Measurements from ENCODE around the gene MECR. TPM values are rescaled to one million over a fixed set of nuclear protein-coding genes. Genes with fewer than 3 reads are reported as not detected.
"Not testable (repeated sequence)": the region's sequence is repeated elsewhere in the genome, so short reads cannot be mapped to it uniquely, and the experiment has no call there.

Gene MECR
- total RNA-seq, 1 experiment from 2014 or later: 26.5 TPM

DNA sequence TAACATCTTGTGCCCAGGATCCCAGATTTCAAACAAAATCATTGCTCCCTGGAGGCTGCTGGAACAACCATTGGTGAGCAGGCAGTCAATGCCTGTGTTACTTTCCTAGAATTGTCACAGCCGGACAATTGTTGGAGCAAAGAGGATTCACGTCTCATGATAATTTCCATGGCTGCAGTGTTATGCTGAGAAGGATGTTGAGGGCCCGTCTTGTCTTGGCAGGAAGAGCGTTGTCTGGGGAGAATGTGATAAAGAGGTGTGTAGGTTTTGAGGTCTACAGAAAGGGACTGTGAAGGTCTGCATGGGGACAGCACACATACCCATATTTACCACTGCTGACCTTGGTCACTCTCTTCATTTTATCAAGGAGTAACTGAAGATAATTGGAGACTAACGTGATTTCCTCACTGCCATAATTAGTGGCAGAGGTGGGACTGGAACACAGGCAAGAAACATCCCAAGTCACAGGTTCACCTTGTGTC, 6.3 kb downstream of the MECR start:
- H3K4me3 ChIP-seq: no peak overlapping the region
- no peaks in the 10 kb centered on the region for H3K27me3 ChIP-seq
- H3K9me3 ChIP-seq: no peaks in the 10 kb centered on the region
- no peak for DNase-seq
- H3K36me3 ChIP-seq: no peaks in the 10 kb centered on the region

DNA sequence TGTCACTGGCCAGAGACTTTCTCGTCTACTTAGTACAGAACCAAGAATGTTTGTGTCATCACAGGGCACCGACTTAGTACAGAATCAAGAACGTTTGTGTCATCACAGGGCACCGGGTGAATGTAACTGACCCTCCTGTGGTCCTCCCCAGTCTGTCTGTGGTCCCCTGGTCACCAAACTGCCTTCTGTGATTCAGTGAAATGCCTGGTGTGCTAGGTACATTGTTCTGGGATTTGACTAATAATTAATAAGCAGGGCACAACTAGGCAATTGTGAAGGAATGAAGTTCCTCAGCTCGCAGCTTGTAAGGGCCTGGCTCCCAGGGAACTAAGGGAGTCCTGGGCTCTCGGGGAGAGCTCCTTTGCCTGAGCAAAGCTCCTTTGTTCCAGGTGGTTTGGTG, 7.2 kb downstream of the MECR start:
- no peak for DNase-seq
- Histone ChIP-seq H3K9me3 (no peaks in the 10 kb centered on the region), H3K27me3 (no peaks in the 10 kb centered on the region), H3K36me3 (no peaks in the 10 kb centered on the region), H3K4me3 (no peak overlapping the region)

DNA sequence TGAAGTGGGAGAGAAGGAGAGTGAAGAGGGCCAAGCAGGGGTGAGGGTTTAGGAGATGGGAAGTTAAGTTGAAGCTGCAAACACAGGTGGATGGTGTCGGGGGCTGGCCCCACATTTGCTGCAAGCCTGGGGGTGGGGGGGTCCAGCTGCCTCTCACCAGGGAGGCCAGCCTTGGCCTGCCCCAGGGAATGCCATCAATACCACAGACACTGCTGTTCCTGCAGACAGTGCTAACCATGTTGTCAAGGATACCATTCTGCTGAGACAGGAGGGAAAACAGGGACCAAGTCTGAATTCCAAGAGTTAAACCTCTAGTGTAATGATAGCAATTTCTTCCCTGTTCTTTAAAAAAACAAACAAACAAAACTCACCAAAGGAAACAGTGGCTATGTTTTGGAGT, 8.0 kb downstream of the MECR start:
- H3K4me3 ChIP-seq: no peak overlapping the region
- no peaks in the 10 kb centered on the region for H3K9me3 ChIP-seq
- no peaks in the 10 kb centered on the region for H3K27me3 ChIP-seq
- no peak for DNase-seq
- no peaks in the 10 kb centered on the region for H3K36me3 ChIP-seq

DNA sequence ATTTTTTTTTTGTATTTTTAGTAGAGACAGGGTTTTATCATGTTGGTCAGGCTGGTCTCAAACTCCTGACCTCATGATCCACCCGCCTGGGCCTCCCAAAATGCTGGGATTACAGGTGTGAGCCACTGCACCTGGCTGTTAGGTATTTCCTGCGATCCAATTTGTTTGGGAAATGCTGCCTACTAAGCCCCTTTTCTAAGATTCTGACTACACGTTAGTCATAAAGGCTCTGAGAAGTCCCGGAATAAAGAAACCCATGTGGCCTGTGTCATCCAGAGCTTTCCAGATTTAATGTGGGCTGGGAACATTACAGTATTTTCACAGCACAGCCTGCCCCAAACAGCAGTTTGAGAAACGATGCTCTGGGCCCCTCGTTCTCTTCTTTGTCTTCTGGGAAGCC, 8.5 kb downstream of the MECR start:
- H3K4me3 ChIP-seq, H3K27me3 ChIP-seq, H3K9me3 ChIP-seq, DNase-seq, H3K36me3 ChIP-seq: not testable (repeated sequence)

DNA sequence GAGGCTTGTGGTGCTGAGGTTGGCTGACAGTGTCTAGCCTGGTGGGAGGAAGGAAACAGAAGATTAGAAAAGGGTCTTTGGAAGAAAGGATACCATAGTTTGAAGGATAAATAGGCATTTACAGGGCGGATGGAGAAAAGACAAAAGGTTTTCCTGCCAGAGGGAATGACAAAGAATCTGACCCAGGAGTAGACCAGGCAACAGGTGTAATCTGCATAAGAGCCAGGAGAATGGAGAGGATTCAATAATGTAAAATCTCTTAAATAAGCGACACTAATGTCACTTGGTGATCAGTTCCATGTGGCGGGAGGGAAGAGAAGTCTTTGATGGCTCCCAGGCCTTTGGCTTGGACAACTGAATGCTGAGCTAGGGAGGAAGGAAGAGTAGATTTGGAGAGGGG, 9.4 kb downstream of the MECR start:
- H3K4me3 ChIP-seq: no peak overlapping the region
- peaks cover 4% of the 10 kb centered on the region for H3K36me3 ChIP-seq
- H3K27me3 ChIP-seq: no peaks in the 10 kb centered on the region
- no peak for DNase-seq
- H3K9me3 ChIP-seq: no peaks in the 10 kb centered on the region

DNA sequence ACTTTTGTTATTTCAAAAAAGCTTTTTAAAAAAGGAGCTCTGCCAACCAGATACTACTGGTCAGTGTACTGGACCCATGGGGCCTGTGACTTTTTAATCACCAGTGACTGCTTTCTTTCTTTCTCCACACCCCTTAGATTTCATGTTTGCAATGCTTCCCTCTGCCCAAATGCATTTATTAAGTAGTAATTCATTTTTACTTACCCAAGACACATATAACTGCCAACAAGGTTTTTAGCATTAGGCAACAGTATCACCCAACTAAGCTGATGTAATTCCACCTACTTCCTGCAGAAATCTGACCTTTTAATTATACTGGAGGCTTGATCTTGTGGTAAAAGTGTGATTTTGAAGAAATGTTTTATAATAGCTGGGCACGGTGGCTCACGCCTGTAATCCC, 12.5 kb downstream of the MECR start:
- peaks cover 26% of the 10 kb centered on the region for H3K36me3 ChIP-seq
- no peak overlapping the region for H3K4me3 ChIP-seq
- no peaks in the 10 kb centered on the region for H3K27me3 ChIP-seq
- DNase-seq: no peak
- no peaks in the 10 kb centered on the region for H3K9me3 ChIP-seq

DNA sequence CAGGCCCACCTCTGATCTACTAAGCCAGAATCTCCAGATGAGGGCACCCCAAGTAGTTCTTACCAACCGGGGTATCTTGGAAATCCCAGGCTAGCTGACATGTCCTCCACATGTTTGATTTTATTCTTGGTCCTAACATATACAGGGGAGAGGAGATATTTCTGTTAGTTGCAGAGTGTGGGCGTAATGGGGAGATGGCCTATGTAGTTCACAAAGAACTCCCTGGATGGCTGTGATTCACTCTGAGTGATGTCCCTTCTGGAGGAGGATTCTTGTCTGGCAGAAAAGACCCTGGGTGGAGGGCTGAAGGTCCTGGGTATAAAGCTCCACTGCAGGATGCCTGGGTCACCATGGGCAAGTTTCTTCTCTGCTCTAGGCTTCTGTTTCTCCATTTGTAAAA, 13.1 kb downstream of the MECR start:
- no peak overlapping the region for H3K4me3 ChIP-seq
- H3K27me3 ChIP-seq: no peaks in the 10 kb centered on the region
- DNase-seq: no peak
- no peaks in the 10 kb centered on the region for H3K9me3 ChIP-seq
- H3K36me3 ChIP-seq: peaks cover 30% of the 10 kb centered on the region

DNA sequence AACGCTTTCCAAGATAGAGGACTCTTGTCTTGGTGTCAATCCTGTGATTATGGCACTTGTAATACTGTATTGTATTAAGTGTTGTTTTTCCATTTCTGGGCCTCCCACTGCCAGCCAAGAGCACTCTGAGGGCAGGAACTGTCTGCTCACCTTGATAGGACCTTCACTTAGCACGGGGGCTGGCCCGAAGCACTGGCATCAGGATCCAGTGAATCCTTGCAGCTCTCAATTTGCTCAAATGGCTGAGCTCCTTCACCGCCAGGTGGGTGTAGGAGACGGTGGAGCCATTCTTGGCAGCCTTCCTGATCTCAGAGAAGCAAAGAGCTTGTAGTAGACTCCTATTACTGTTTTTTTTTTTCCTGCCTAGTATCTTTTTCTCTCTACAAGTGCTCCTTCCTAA, 17.7 kb downstream of the MECR start:
- Histone ChIP-seq H3K27me3 (no peaks in the 10 kb centered on the region), H3K36me3 (peaks cover 43% of the 10 kb centered on the region), H3K9me3 (no peaks in the 10 kb centered on the region), H3K4me3 (no peak overlapping the region)
- no peak for DNase-seq

DNA sequence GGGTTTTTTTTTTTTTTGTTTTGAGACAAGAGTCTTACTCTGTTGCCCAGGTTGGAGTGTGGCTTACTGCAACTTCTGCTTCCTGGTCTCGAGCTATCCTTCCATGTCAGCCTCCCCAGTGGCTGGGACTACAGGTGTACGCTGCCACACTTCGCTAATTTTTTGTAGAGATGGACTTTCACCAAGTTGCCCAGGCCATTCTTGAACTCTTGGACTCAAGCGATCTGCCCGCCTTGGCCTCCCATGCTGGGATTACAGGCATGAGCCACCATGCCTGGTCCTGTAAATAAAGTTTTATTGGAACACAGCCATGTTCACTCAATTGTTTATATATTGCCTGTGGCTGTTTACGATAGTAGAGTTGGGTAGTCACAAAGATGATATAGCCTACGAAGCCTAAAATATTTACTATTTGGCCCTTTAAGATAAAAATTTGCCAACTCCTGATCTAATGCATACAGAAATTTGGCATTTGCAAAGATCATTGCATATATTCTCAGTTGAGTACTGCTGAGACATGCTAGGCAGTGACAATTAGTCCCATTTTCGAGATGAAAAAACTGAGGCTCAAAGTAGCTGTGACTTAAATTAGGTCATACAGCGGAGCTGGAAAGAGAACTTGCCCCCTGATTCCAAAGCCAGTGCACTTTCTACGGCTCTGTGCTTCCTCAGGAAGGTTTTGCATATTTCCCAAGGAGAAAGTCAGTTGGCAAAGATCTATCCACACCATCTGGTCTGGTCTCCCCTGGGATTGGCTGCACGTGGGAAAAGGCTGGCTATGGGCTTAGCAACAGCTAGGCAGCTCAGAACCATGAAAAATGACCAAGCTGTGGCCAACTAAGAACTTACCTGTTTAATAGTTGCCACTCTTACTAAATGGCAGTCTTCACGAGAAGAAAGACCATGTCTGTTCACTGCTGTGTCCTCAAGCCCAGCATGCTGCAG, 19.4 kb downstream of the MECR start:
- no peak overlapping the region for H3K4me3 ChIP-seq
- H3K36me3 ChIP-seq: peaks cover 39% of the 10 kb centered on the region
- no peaks in the 10 kb centered on the region for H3K9me3 ChIP-seq
- peak; percentile 11 for DNase-seq
- no peaks in the 10 kb centered on the region for H3K27me3 ChIP-seq

DNA sequence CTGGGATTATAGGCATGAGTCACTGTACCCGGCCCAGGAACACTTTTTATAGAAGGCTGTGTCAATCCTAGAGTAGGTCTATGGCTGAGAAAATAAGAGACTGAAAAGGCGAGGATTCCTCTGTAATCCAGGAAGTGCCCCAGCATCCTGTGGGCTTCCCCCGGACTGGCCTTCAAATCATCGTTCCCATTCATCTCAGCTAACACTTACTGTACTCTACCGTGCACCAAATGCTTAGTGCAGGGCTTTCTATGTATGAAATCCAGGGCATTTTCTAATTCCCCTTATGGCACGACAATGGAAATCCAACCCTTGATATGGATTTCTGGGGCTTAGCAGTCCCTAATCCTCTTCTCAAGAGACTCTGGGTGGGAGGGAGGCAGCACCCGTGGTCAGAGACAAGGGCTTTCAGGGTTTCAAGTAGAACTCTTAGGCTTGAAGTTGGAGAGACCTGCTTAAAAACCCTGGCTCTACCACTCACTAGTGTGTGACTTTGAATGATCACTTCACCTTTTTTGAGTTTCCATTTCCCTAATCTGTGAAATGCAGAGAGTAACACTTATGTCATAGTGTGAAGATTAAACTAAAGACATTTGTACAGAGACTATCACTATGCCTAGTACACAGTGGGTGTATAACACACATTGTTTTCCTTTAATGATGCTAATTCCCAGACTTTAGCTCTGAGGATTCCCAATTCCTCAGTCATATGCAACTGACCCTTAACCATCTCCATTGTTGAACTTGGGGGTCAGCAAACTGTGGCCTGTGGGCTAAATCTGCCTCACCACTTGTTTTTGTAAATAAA, 20.3 kb downstream of the MECR start:
- DNase-seq: peak; percentile 46
- Histone ChIP-seq H3K4me3 (no peak overlapping the region), H3K36me3 (peaks cover 31% of the 10 kb centered on the region), H3K27me3 (no peaks in the 10 kb centered on the region), H3K9me3 (no peaks in the 10 kb centered on the region)

DNA sequence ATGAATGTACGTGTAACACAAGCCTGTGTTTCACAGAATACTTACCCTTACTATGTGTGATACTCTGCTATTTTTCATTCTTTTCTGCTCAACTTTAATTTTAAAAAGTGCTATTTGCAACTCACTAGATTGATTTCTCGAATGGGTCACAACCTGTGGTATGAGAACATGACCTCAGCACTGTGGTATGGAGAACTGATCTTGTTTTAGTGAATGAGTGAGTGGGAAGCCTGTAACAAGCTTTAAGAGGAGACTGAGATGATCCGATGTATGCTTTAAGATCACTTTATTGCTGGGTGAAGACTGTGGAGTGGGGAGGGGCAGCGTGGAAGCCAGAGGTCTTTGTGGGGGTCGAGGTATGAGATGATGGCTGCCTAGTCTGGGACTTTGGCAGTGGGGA, 21.6 kb downstream of the MECR start:
- Histone ChIP-seq H3K4me3 (no peak overlapping the region), H3K9me3 (no peaks in the 10 kb centered on the region), H3K27me3 (no peaks in the 10 kb centered on the region), H3K36me3 (peaks cover 20% of the 10 kb centered on the region)
- no peak for DNase-seq

DNA sequence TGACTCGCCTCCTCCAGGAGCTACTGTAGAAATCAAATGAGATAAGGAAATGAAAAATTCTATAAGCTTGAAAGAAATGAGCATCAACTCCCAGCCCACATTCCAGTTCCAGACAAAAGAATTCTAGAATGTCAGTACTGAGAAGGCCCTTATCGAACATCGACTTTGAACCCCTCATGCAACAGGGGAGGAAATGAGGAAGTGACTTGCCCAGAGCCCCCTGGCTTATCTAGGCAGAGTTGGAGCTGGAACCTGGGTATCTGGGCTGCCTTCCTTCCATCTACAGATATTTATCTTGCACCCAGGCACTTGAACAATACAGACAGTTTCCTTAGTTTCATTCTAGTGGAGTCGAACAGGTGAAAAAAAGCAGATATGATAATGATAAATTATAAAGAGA, 22.3 kb downstream of the MECR start:
- H3K27me3 ChIP-seq: no peaks in the 10 kb centered on the region
- no peak overlapping the region for H3K4me3 ChIP-seq
- no peak for DNase-seq
- no peaks in the 10 kb centered on the region for H3K9me3 ChIP-seq
- H3K36me3 ChIP-seq: peaks cover 19% of the 10 kb centered on the region

DNA sequence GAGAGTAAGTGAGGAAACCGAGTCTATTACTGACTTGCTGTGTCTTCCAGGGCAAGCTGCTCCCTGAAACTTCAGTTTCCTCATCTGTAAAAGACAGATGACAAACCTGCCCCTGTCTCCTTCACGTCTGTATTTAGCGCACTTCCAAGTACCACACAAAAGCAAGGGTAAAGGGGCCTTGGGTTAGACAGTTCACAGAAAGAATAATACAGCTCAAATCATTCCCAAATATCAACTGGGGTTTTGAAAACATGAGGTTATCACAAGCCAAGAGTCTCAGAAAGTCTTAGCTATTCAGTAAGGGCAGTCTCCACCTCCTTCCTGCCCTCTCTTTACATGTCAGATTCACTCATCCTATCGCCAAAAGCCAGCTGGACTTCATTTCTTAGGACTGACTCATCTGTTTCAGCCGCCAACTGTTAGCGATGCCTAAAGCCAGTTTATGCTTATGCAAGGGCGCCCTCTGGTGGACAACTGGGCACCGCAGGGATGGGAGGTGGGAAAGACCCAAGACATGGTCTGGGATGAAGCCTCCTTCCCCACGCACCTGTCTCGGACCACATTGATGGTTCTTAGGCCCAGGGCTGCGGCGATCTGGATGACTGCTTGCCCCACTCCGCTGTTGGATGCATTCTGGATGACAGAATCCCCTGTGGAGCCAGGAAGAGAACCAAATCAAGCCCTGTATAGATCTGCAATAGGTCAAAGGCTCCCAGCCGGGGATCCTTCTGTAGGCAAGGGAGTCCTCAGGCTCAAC, 28.0 kb downstream of the MECR start:
- no peaks in the 10 kb centered on the region for H3K9me3 ChIP-seq
- peak; percentile 88 for DNase-seq

DNA sequence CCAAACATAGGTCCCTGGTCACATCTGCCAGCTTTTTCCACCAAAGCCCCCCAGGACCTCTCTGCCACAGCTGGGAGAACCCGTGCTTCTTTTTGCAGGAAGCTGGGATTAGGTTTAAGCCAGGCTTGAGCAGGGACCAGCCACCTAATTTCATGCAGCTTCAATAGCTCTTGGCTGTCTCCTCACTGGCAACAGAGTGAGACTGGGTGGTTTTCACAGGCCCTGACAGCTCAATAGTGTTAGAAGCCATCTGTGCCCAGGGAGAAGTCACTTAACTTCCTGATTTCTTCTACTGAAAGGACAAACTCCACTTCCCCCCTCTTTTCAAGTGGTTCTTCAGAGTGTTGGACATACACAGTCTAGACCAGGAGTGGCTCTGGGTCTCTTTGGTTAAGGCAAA, 28.7 kb downstream of the MECR start:
- no peaks in the 10 kb centered on the region for H3K27me3 ChIP-seq
- no peaks in the 10 kb centered on the region for H3K9me3 ChIP-seq
- DNase-seq: peak; percentile 7
- H3K4me3 ChIP-seq: no peak overlapping the region
- H3K36me3 ChIP-seq: peaks cover 35% of the 10 kb centered on the region

More for the DNA sequence above, 28.0 kb downstream of the MECR start:
- Histone ChIP-seq H3K4me3 (no peak overlapping the region), H3K36me3 (peaks cover 35% of the 10 kb centered on the region), H3K27me3 (no peaks in the 10 kb centered on the region)

DNA sequence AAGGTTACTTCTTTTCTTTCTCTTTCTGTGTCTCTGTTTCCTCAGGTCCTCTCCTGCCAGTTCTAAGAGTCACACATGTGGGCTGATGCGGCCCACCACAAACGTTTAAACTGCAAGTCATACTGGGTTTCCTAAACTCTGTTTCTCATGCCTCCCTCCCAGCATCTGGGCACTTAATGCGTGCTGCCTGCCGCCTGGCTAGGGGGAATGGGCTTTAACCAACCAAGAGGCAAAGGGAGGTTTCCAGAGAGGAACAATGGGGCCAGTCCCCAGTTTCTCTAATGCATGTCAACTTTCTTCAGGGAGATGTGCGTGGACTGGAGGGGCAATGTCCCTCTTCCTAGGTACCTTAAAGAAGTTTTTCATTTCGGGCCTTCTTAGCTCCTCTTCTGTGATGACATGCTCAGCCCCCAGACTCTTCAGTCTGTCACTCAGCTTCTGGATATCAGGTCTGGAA, 29.1 kb downstream of the MECR start:
- H3K36me3 ChIP-seq: peaks cover 35% of the 10 kb centered on the region

DNA sequence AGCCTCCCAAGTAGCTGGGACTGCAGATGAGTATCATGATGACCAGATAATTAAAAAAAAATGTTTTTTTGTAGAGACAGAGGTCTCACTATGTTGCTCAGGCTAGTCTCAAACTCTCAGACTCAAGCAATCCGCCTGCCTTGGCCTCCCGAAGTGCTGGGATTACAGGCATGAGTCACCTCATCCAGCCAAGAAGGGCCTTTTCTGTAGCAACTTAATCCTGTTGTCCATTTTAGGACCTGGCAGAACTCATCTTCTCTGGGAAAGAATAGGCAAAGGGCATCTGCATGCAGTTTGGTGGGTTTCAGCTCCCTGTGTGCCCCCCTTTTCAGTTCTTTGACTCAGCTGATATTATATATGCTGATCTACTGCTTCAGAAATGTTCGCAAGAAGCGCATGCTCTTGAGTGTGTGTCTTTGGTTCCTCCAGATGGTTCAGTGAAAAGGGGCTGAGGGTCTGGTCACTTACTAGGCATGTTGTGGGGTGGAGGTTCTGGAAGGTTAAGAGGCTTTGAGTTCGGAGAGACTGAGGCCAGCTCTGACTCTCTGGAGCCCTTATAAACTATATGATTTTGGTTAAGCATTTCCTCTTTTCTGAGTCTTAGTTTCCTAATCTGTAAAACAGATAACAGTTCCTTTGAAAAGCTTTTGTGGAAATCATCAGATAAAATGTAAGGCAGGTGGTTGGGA, 29.7 kb downstream of the MECR start:
- Histone ChIP-seq H3K9me3 (no peaks in the 10 kb centered on the region), H3K36me3 (peaks cover 35% of the 10 kb centered on the region), H3K27me3 (no peaks in the 10 kb centered on the region), H3K4me3 (no peak overlapping the region)
- DNase-seq: peak; percentile 41

More for the DNA sequence above, 29.1 kb downstream of the MECR start:
- Histone ChIP-seq H3K27me3 (no peaks in the 10 kb centered on the region), H3K9me3 (no peaks in the 10 kb centered on the region), H3K4me3 (no peak overlapping the region)
- no peak for DNase-seq
